SH-SY5Y (cell line): ENCODE measurements around the gene USP19.

Experiments used
- GATA2 ChIP-seq: IDR thresholded peaks from 2 replicates; pipeline ENCODE4 v1.6.1; 2011; ENCODE audit warnings: mild to moderate bottlenecking, low read depth, low read length
- GATA3 ChIP-seq: IDR thresholded peaks from 2 replicates; pipeline ENCODE4 v1.6.1; 2011; ENCODE audit warnings: low read depth, mild to moderate bottlenecking, low read length, moderate library complexity

GRCh38 chr3:49111347-49111746, 9.3 kb downstream of the USP19 start:
- TF ChIP-seq GATA2 (no peak), GATA3 (no peak)
